Mesothelial cell of epicardium (in vitro differentiated cells): ENCODE results near the gene PRMT7. TPM values are rescaled to one million over a fixed set of nuclear protein-coding genes. Genes with fewer than 3 reads are reported as not detected.

ENCODE experiments used
- DNase-seq, 2 experiments: peaks; one replicate each; pipeline ENCODE4 v3.0.0; 2021; ENCODE audit warnings: low spot score in 2 of 2; ENCODE audit not compliant: unreplicated experiment in 2 of 2
- H3K27ac Mint-ChIP-seq: 2 replicates; pipeline ENCODE4 v1.8.0; 2021; ENCODE audit warnings: mixed read lengths
- H3K27me3 Mint-ChIP-seq: 2 replicates; pipeline ENCODE4 v1.8.0; 2021; ENCODE audit warnings: low read depth, mixed read lengths
- H3K36me3 Mint-ChIP-seq: 2 replicates; pipeline ENCODE4 v1.8.0; 2021; ENCODE audit warnings: mixed read lengths
- H3K4me1 Mint-ChIP-seq: 2 replicates; pipeline ENCODE4 v1.8.0; 2021; ENCODE audit warnings: mixed read lengths
- H3K4me3 Mint-ChIP-seq: 2 replicates; pipeline ENCODE4 v1.8.0; 2021; ENCODE audit warnings: mild to moderate bottlenecking, moderate library complexity, mixed read lengths
- H3K9me3 Mint-ChIP-seq: 2 replicates; pipeline ENCODE4 v1.8.0; 2021; ENCODE audit warnings: mixed read lengths
- CTCF ChIP-seq: fragments of 200-600 bp; sonication (generic); IDR thresholded peaks from one replicate; pipeline ENCODE4 v1.5.0; 2021; ENCODE audit warnings: antibody characterized with exemption; ENCODE audit not compliant: unreplicated experiment
- total RNA-seq: library from RNA; stranded (reverse); gene quantifications from 3 replicates; pipeline ENCODE4 v1.2.1, GENCODE V29; 2021

PRMT7 gene
- total RNA-seq, 1 donor from 2014 or later: 77.9 TPM

- Mint-ChIP-seq H3K4me3 (no peak overlapping the region), H3K36me3 (no peaks in the 10 kb centered on the region), H3K9me3 (no peaks in the 10 kb centered on the region), H3K27ac (no peak overlapping the region), H3K4me1 (no peaks in the 10 kb centered on the region), H3K27me3 (peaks cover 4% of the 10 kb centered on the region)
- no peak for TF ChIP-seq CTCF
- no peak for DNase-seq
Observed at GRCh38 chr16:68397710-68398201, 86.9 kb downstream of the PRMT7 start.

DNA sequence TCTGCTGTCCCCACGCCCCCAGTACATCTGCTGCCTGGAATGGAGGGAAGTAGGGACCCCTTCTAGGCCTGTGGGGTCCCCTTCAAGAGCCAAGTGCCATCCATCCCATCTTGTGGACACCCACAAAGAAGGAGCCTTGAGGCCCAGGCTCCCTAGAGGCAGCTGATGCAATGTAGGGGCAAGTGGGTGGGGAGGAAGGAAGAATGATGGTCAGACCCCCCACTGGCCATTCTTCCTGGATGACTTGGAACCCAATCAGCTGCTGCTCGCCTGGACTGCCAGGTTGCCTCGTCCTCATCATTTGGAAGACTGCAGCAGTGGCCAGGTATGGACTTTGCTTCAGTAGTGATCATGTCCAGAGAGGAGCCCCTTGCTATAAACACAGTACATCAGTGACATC, 88.6 kb downstream of the PRMT7 start:
- Mint-ChIP-seq H3K9me3 (no peaks in the 10 kb centered on the region), H3K4me1 (no peaks in the 10 kb centered on the region), H3K36me3 (no peaks in the 10 kb centered on the region), H3K4me3 (no peak overlapping the region), H3K27me3 (peaks cover 4% of the 10 kb centered on the region), H3K27ac (no peak overlapping the region)
- DNase-seq: no peak
- no peak for TF ChIP-seq CTCF

DNA sequence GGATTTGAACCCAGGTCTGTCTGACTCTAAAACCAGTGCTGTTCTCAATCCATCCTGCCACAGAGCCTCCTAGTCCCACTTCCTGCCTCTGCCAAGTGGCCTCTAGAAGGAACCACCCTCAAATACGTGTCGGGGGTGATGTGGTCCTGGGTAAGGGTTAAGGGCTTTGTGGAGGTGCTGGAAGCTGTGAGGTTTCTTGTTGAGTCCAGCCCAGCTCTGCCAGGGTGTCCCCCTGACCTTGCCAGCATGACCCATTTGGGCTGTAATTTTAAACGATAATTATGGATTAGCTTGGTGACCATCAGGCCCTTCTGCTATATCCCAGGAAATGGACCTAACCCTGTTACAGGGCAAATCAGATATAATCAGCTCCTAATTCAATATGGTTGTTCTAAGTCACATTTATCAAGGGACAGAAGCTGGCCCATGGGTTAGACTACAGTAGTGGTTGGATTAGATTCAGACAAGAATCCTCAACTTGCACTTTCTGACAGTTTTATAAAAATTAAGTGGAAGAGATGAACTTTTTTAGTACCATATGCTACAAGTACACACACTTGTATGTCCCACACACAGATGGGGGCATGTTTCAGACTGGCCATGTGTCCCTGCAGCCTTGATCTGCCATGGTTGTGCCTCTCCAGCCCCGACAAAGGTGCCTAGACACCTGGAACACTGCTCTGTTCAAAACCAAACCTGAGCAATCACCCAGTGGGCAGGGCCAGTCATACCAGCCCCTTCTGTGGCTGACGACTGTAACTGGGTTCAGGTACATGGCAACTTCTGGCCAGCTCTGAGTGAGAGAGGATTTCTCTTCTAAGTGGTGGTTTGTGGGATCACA, 89.5 kb downstream of the PRMT7 start:
- Mint-ChIP-seq H3K27ac (no peak overlapping the region), H3K27me3 (peaks cover 4% of the 10 kb centered on the region), H3K9me3 (no peaks in the 10 kb centered on the region), H3K36me3 (no peaks in the 10 kb centered on the region), H3K4me3 (no peak overlapping the region), H3K4me1 (no peaks in the 10 kb centered on the region)
- TF ChIP-seq CTCF: no peak
- DNase-seq: no peak

GRCh38 chr16:68400924-68401460, 90.2 kb downstream of the PRMT7 start:
- Mint-ChIP-seq H3K27ac (no peak overlapping the region), H3K9me3 (no peaks in the 10 kb centered on the region), H3K4me3 (no peak overlapping the region), H3K27me3 (peaks cover 4% of the 10 kb centered on the region), H3K36me3 (no peaks in the 10 kb centered on the region), H3K4me1 (no peaks in the 10 kb centered on the region)
- DNase-seq: no peak
- no peak for TF ChIP-seq CTCF

GRCh38 chr16:68401871-68402747, 91.3 kb downstream of the PRMT7 start:
- peaks cover 10% of the 10 kb centered on the region for H3K4me1 Mint-ChIP-seq
- no peaks in the 10 kb centered on the region for H3K36me3 Mint-ChIP-seq
- DNase-seq: no peak
- H3K27ac Mint-ChIP-seq: no peak overlapping the region
- no peak for TF ChIP-seq CTCF
- peaks cover 4% of the 10 kb centered on the region for H3K27me3 Mint-ChIP-seq
- H3K4me3 Mint-ChIP-seq: no peak overlapping the region
- H3K9me3 Mint-ChIP-seq: no peaks in the 10 kb centered on the region
